HL-60 (cell line): ENCODE results near the gene COMMD1.

Experiments
- DNase-seq, 2 experiments: peaks; one replicate each; pipeline ENCODE4 v3.0.0-alpha.2; 2010 to 2020; ENCODE audit warnings: low read depth in 1 of 2, low spot score in 1 of 2
- H3K27ac ChIP-seq: fragments of 250-450 bp; sonication (Bioruptor Pico); replicated peaks from 2 replicates; pipeline ENCODE4 v1.5.1; 2020; ENCODE audit warnings: mild to moderate bottlenecking, moderate library complexity
- H3K27me3 ChIP-seq: fragments of 250-450 bp; sonication (Bioruptor Pico); 2 replicates; pipeline ENCODE4 v1.5.1; 2021; ENCODE audit warnings: mild to moderate bottlenecking, moderate library complexity; ENCODE audit not compliant: insufficient read depth, poor library complexity, severe bottlenecking
- H3K4me3 ChIP-seq: replicated peaks from 2 replicates; pipeline ENCODE4 v1.5.1; 2011; ENCODE audit warnings: mild to moderate bottlenecking, control low read depth, low read length; ENCODE audit not compliant: insufficient read depth
- GABPA ChIP-seq: IDR thresholded peaks from 2 replicates; pipeline ENCODE4 v1.6.1; 2012; ENCODE audit warnings: low read depth
- POLR2AphosphoS5 ChIP-seq: IDR thresholded peaks from 2 replicates; pipeline ENCODE4 v1.6.1; 2012; ENCODE audit warnings: low read depth
- SPI1 ChIP-seq: IDR thresholded peaks from 2 replicates; pipeline ENCODE4 v1.6.1; 2012; ENCODE audit warnings: low read depth, mild to moderate bottlenecking, borderline replicate concordance
- TF ChIP-seq, protein P1 (sequence below): IDR thresholded peaks from one replicate; pipeline ENCODE4 v1.5.1; 2011; ENCODE audit warnings: low read length, control low read depth, inconsistent platforms; ENCODE audit not compliant: insufficient read depth
- TF ChIP-seq, protein P2 (sequence below): IDR thresholded peaks from 2 replicates; pipeline ENCODE4 v1.6.1; 2012; ENCODE audit warnings: low read depth; ENCODE audit not compliant: insufficient replicate concordance

The COMMD1 gene

GRCh38 chr2:61882850-61883249, 22.6 kb upstream of the COMMD1 start:
- Histone ChIP-seq H3K27ac (no peak overlapping the region), H3K27me3 (no peaks in the 10 kb centered on the region), H3K4me3 (no peak overlapping the region)
- no peak for DNase-seq
- no peak for TF ChIP-seq GABPA

- DNase-seq: no peak
- H3K4me3 ChIP-seq: no peak overlapping the region
- H3K27ac ChIP-seq: no peak overlapping the region
- TF ChIP-seq SPI1: no peak
- TF ChIP-seq POLR2AphosphoS5: no peak
- TF ChIP-seq, protein P1, sequence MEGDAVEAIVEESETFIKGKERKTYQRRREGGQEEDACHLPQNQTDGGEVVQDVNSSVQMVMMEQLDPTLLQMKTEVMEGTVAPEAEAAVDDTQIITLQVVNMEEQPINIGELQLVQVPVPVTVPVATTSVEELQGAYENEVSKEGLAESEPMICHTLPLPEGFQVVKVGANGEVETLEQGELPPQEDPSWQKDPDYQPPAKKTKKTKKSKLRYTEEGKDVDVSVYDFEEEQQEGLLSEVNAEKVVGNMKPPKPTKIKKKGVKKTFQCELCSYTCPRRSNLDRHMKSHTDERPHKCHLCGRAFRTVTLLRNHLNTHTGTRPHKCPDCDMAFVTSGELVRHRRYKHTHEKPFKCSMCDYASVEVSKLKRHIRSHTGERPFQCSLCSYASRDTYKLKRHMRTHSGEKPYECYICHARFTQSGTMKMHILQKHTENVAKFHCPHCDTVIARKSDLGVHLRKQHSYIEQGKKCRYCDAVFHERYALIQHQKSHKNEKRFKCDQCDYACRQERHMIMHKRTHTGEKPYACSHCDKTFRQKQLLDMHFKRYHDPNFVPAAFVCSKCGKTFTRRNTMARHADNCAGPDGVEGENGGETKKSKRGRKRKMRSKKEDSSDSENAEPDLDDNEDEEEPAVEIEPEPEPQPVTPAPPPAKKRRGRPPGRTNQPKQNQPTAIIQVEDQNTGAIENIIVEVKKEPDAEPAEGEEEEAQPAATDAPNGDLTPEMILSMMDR: no peak
- no peak for TF ChIP-seq GABPA
- TF ChIP-seq, protein P2, sequence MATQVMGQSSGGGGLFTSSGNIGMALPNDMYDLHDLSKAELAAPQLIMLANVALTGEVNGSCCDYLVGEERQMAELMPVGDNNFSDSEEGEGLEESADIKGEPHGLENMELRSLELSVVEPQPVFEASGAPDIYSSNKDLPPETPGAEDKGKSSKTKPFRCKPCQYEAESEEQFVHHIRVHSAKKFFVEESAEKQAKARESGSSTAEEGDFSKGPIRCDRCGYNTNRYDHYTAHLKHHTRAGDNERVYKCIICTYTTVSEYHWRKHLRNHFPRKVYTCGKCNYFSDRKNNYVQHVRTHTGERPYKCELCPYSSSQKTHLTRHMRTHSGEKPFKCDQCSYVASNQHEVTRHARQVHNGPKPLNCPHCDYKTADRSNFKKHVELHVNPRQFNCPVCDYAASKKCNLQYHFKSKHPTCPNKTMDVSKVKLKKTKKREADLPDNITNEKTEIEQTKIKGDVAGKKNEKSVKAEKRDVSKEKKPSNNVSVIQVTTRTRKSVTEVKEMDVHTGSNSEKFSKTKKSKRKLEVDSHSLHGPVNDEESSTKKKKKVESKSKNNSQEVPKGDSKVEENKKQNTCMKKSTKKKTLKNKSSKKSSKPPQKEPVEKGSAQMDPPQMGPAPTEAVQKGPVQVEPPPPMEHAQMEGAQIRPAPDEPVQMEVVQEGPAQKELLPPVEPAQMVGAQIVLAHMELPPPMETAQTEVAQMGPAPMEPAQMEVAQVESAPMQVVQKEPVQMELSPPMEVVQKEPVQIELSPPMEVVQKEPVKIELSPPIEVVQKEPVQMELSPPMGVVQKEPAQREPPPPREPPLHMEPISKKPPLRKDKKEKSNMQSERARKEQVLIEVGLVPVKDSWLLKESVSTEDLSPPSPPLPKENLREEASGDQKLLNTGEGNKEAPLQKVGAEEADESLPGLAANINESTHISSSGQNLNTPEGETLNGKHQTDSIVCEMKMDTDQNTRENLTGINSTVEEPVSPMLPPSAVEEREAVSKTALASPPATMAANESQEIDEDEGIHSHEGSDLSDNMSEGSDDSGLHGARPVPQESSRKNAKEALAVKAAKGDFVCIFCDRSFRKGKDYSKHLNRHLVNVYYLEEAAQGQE: no peak
- H3K27me3 ChIP-seq: no peaks in the 10 kb centered on the region
These were observed 19.4 kb upstream of the COMMD1 start for GRCh38 chr2:61885896-61886603.

DNA sequence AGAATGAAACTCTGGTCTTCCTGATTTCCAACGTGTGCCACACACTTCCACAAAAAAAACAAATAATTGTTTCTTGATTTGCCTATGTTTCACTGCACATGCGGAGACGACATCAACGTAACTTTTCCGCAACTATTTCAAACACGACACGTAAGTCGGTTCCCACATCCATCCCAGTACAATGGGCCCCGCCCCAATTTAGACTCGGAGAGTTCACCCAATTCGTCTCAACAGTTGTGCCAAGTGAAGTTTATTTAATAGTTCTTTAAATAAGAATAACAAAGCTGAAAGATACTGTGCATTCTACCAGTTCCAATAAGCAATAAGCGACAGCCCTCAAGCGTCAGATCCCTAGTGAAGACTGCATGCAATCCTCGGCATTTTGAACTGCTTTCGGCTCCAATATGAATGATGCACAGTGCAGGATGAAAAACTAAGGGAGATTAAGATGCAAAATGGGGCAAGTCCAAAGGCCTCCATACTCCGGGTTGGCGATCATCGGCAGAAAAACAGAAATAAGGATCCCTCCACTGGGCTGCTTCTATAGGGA, 17.7 kb upstream of the COMMD1 start:
- peak overlapping the region; percentile 97 for H3K27ac ChIP-seq
- peak overlapping the region; percentile 75 for H3K4me3 ChIP-seq
- peak in 1 of 2 experiments; percentile 22 for DNase-seq
- H3K27me3 ChIP-seq: no peaks in the 10 kb centered on the region
- TF ChIP-seq POLR2AphosphoS5 (no peak), SPI1 (no peak), GABPA (no peak)
- TF ChIP-seq, protein P1: no peak
- TF ChIP-seq, protein P2: no peak

GRCh38 chr2:61888267-61889055, 17.0 kb upstream of the COMMD1 start, which contains the start of gene CCT4:
CCT4 (minus strand) TSS chr2:61888656; CDS start chr2:61888507, 149 bp downstream.
- no peak for TF ChIP-seq GABPA
- TF ChIP-seq, protein P1: no peak
- TF ChIP-seq, protein P2: peak; percentile 78
- TF ChIP-seq POLR2AphosphoS5: peak; percentile 93
- peak; percentile 38; the same call in 1 of the 2 replicates for TF ChIP-seq SPI1
- peak; percentile 76 to 87 for DNase-seq
- peak within 1 kb of the TSS; percentile 75 for H3K4me3 ChIP-seq
- peak within 1 kb of the TSS; percentile 97 for H3K27ac ChIP-seq
- no peaks in the 10 kb centered on the region for H3K27me3 ChIP-seq
